Right renal cortex interstitium (tissue), 3 donors: Measurements from ENCODE around the gene TRIM59. TPM values are rescaled to one million over a fixed set of nuclear protein-coding genes. Genes with fewer than 3 reads are reported as not detected.
"Not testable (repeated sequence)": the region's sequence is repeated elsewhere in the genome, so short reads cannot be mapped to it uniquely, and the experiment has no call there.

Experiments used
- DNase-seq, 3 donors: peaks; one replicate each; pipeline ENCODE4 v3.0.0-alpha.2; 2013; ENCODE audit warnings: low read depth in 3 of 3, low spot score in 2 of 3
- polyA plus RNA-seq, 3 donors: library from polyadenylated mRNA; unstranded; fragments of 120-200 nt; gene quantifications; one replicate each; pipeline ENCODE4 v1.2.1, GENCODE V29; 2013; ENCODE audit not compliant: insufficient read length in 3 of 3

TRIM59 gene
- polyA plus RNA-seq, 3 donors = 16.2 to 18.9 (median 18.1) TPM

GRCh38 chr3:160459450-160459970, 9.9 kb upstream of the TRIM59 start:
- DNase-seq = no peak

- no peak for DNase-seq
These were observed 8.6 kb upstream of the TRIM59 start for GRCh38 chr3:160458151-160458550.

DNA sequence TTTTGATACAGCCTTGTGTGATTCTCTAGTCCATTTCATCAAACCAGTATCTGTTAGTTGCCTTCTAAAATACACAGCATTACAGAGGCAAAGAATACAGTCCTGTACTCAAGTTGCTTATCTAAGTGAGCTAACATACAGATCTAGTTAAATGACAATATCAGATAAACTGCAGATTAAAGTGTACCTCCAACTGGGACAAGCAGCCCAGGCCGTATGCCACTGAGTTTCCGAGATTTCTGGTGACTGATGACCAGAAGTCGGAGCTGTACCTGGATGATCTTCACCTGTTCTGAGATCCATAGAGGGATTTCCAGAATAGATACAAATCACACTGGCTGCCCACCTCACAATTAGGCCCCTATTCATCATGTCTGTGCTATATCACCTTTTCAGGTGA, 6.3 kb upstream of the TRIM59 start:
- DNase-seq = no peak

- DNase-seq = no peak
These were observed 5.4 kb upstream of the TRIM59 start for GRCh38 chr3:160454995-160455394.

GRCh38 chr3:160452251-160452650, 2.7 kb upstream of the TRIM59 start:
- not testable (repeated sequence) for DNase-seq

GRCh38 chr3:160451602-160452001, 2.0 kb upstream of the TRIM59 start:
- no peak for DNase-seq

DNA sequence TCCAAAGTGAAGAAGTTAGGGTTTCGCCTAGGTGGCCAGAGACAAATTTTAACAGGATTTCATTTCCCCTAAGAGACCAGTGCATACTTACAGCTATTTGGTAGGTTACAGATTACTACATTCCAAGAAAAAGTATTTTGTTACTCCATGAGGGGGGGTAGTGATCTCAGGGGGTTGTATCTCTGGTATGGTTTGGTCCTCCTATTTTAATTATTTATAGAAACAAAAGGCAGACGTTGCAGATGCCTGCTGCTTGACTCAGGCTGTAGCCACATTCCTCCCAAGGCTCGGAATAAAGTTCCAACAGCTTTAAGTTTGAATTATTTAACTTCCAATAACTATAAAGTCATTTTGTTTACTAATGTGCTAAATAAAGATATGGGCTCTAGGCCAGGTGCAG, 1.3 kb upstream of the TRIM59 start:
- DNase-seq = no peak

GRCh38 chr3:160448845-160449635, 546 bp downstream of the TRIM59 start:
- DNase-seq = peak; percentile 43 to 56 (median 52)

- DNase-seq = no peak
These were observed 2.0 kb downstream of the TRIM59 start for GRCh38 chr3:160447544-160447943.

GRCh38 chr3:160446522-160447056, 3.0 kb downstream of the TRIM59 start:
- no peak for DNase-seq

- no peak for DNase-seq
These were observed 3.7 kb downstream of the TRIM59 start for GRCh38 chr3:160445854-160446253.

DNA sequence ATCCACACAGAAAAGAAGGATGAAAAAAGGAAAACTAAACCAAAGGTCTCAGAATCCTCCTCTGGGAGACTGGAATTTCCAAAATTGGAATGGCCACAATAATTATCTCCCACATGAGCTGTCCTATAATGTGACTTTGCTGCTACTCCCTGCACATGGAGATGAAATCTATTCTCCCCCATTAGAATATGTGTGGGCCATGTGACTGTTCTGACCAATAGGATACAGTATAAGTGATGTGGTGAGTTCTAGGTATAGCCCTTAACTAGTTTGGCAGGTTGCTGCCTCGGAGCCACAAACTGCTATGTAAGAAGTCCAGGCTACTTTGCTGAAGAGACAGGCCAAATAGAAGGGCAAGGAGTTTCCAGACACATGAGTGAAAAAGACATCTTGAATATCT, 5.2 kb downstream of the TRIM59 start:
- DNase-seq = no peak

DNA sequence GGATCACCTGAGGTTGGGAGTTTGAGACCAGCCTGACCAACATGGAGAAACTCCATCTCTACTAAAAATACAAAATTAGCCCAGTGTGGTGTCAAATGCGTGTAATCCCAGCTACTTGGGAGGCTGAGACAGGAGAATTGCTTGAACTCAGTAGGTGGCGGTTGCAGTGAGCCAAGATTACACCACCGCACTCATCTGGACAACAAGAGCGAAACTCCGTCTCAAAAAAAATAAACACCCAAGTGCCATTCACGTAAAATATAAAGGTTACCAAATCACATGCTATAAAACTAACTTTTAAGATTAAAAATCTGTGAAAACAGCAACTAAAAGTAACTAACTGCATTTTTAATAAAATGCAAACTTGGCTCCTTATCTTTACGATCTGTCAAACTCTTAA, 8.9 kb downstream of the TRIM59 start:
- DNase-seq = no peak

DNA sequence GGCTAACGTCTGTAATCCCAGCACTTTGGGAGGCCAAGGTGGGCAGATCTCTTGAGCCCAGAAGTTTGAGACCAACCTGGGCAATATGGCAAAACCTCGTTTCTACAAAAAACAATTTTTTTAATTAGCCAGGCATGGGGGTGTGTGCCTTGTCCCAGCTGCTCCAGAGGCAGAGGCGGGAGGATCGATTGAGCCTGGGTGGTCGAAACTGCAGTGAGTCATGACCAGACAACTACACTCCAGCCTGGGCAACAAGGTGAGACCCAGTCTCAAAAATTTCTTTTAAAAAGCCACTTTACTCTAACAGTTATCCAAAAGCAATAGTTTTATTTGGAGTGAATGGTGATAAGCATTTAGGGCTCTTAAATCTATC, 12.5 kb downstream of the TRIM59 start:
- DNase-seq = no peak

GRCh38 chr3:160435747-160436146, 13.8 kb downstream of the TRIM59 start:
- DNase-seq = no peak

DNA sequence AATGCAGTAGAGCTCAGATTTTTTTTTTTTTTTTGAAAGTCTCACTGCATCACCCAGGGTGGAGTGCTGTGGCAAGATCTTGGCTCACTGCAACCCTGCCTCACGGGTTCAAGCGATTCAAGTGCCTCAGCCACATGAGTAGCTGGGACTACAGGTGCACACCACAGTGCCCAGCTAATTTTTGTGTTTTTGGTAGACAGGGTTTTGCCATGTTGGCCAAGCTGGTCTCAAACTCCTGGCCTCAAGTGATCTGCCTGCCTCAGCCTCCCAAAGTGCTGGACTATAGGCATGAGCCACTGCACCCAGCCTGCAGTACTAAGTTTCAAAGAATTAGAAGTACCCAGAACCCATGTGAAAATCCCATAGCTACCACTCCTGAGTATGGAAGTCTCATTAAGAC, 14.5 kb downstream of the TRIM59 start:
- no peak for DNase-seq

- no peak for DNase-seq
These were observed 15.5 kb downstream of the TRIM59 start for GRCh38 chr3:160434071-160434470.

DNA sequence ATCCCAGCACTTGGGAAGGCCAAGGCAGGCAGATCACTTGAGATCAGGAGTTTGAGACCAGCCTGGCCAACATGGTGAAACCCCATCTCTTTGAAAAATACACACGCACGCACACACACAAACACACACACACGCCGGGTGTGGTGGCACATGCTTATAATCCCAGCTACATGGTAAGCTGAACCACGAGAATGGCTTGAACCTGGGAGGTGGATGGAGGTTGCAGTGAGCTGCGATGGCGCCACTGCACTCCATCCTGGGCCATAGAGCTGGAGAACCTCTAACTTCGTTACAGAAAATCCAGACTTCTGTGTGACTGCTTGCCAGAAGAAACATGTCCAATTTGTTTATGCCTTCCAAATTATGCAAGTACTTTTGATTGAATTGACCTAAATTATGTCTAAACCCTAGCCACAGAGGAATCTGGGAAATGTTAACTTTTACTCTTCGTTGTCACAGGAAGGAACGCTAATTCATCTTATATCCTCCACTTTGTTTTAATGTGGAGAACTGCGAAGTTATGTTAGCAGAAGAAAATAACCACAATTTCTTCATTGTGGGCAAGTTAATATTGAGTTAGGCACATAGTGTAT, 21.7 kb downstream of the TRIM59 start:
- no peak for DNase-seq

DNA sequence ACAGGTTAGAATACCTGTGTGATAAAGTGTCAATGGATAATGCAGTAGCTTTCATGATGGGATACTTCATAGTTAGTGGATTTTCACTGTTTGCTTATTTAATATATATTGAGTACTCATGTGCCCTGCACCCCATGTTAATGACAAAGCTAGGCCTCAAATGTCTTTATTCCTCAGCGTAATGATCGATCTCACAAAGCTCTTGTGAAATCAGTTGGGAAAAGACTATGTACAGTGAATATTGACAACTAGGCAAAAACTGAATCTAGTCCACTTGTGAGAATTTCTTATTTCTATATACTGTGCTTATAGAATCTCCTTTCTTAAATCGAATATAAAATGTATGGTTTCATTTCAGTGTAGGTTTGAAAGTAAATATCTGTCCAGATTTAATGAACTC, 32.3 kb downstream of the TRIM59 start:
- DNase-seq = no peak

DNA sequence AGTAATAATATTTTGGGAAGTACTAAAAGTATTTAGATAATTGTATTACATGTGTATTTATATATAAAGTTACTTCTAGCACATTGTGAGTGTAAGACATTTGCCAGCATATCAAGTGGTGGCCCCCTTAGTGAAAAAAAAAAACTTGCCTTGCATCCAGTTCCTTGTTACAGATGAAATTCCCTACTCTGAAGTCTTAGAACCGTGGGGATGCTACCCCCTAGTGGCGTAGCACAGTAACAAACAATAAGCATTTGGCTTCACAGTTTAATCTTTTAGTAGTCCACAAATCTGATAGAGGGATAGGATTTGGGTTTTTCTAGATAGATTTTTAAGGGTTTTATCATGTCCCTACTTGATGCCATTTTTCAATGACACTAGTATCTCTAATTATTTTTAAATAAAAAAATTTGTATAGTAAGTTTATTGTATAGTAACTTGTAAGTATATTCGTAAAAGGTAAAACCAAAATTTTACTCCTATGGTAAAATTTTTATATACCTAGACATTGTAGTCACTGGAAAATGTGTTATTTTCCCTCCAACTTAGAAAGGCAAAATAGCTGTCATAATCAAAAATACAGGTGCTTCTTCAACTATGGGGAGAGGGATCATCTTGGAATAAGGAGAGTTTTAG, 35.9 kb downstream of the TRIM59 start:
- DNase-seq = peak in 2 of 3 donors; percentile 37 to 44

DNA sequence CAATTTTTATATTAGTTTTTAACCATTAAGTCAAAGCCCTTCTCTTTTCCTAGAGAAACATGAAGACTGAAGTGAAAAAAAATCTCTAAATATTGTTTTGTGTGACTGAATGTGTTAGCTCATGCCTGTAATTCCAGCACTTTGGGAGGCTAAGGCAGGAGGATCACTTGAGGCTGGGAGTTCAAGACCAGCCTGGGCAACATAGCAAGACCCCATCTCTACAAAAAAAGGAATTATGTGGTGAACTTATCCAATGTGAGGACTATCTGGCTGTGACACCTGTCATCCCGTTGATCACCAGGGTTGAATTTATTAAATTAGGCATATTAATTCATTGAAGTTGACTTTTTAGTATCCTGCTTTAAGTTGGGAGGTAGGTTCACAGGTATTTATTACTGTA, 37.1 kb downstream of the TRIM59 start:
- DNase-seq = no peak
